ENCODE results near the gene NPAS3.

The NPAS3 gene

GRCh38 chr14:32938719-32939253 is at the start of gene NPAS3:
NPAS3 (plus strand) TSS chr14:32938879.
- DNase-seq, result peak in 2 of 3 donors; percentile 26 to 60

DNA sequence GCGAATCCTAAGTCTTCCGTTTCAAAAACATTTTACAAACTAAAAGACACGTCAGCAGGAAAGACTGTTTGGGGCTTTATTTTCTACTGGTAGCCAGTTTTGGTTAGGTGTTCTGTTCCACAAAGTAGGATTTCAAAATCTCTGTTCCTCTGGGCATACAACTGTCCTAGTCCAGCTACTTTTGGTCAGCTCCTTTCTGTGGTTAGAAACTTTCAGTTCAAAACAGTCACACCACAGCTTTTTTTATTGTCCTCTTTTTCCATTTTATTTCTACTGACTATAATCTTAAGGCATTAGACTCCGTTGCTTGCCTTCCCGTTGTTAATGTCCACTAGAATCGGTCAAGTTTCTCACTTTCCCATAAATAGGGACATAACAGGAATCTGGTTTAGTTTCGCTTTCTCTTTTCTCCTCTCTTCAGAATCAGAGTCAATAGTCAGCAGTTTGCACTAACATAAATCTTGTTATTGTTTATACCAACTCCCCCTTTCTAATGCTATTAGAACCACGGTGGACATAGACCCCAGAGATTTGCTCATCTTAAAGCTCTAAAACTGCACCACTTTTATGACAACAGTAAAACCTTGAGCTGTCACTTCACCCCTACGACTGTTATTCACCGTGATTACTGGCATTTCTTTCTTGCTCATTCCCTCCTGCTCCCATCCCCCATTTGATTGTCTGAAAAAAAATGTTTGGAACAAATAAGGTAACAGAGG is 41.5 kb upstream of the NPAS3 start:
- peak; percentile 41 to 77 (median 51) for DNase-seq

GRCh38 chr14:32897698-32898064 is 41.0 kb upstream of the NPAS3 start:
- DNase-seq, result no peak

DNA sequence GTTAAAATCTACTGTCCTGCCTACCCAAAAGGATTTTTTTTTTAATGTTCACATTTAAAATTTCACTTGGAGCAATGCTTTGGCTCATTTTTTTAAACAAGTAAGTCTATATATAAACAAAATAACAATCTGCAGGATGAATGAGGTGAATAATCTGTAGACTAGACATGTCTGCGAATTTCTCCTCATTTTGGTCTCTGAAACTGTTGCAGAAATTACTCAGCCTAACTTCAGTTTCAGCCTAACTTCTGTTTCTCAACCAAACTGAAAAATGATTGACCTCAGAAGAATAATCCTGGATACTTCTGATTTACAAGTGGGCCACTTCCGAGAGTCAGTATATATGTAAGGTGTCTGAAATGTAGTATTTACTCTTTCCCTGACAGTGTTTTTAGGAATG is 39.8 kb upstream of the NPAS3 start:
- no peak for DNase-seq

GRCh38 chr14:32900547-32900946 is 38.1 kb upstream of the NPAS3 start:
- DNase-seq, result no peak

GRCh38 chr14:32905013-32905412 is 33.7 kb upstream of the NPAS3 start:
- DNase-seq, result no peak

DNA sequence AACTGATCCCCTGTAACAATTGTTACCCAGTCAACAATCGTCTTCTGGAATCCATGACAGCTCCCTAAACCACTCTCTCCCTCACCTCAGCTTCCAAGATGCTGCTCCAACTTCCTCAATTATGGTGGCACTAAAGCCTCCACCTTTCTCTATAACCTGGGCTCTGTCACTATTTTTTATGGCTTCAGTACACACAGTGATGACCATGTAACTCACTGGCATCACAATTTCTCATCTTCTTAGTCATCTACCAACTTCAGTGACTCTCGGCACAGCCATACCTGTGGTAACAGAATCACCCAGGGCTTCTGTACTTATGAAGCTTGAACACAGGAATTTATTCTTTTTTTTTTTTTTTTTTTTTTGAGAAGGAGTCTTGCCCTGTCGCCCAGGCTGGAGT is 32.0 kb upstream of the NPAS3 start:
- DNase-seq, result no peak

GRCh38 chr14:32908196-32909084 is 30.2 kb upstream of the NPAS3 start:
- DNase-seq, result peak; percentile 24 to 59 (median 24)

- no peak for DNase-seq
Measured at GRCh38 chr14:32913725-32914124, 25.0 kb upstream of the NPAS3 start.

DNA sequence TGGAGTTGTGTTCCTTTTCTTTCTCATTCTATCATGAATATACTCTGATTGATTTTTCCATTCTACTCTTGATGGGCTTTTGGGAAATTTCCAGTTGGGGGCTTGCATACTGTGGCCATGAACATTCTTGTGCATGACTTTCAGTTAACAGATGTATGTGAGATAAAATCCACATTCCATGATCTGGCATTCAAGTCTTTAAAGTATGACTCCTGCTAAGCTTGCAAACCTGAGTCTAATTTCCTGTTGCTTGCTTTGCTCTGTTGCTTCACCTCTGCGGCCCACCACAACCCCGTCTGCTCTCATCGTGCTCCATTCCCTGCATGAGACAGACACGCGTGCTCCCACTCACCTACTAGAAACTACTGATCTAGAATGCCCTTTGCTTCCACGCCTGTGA is 24.3 kb upstream of the NPAS3 start:
- no peak for DNase-seq

GRCh38 chr14:32920696-32921276 is 17.9 kb upstream of the NPAS3 start:
- DNase-seq, result no peak

GRCh38 chr14:32925439-32925838 is 13.2 kb upstream of the NPAS3 start:
- no peak for DNase-seq

DNA sequence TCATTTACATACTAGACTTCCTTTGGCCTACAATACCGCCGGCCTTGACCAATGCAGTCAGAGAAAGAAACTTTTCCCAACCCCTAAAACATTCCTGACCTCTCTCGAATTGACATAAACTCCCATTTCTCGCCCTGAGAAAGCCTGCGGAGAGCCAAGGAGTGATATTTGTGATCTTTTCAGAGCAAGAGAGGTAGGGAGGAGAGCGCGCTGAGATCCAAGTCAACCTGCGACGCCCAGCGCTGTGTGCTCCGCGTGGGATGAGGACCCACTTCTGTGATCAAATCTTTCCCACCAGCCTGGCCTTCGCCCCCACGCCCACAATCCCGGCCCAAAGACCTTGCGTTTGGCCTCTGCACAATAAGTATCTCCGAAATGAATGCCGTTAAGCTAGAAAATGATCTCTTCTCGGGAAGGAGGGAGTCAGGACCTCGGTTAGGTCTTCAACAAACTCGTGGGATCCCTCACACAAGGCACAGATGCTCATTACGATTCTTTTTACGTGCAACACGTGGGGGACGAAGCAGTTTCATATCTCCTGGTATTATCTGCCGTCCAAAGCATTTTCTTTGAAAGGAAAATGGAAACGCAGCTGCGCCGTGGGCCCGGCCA is 6.3 kb upstream of the NPAS3 start:
- DNase-seq, result no peak

DNA sequence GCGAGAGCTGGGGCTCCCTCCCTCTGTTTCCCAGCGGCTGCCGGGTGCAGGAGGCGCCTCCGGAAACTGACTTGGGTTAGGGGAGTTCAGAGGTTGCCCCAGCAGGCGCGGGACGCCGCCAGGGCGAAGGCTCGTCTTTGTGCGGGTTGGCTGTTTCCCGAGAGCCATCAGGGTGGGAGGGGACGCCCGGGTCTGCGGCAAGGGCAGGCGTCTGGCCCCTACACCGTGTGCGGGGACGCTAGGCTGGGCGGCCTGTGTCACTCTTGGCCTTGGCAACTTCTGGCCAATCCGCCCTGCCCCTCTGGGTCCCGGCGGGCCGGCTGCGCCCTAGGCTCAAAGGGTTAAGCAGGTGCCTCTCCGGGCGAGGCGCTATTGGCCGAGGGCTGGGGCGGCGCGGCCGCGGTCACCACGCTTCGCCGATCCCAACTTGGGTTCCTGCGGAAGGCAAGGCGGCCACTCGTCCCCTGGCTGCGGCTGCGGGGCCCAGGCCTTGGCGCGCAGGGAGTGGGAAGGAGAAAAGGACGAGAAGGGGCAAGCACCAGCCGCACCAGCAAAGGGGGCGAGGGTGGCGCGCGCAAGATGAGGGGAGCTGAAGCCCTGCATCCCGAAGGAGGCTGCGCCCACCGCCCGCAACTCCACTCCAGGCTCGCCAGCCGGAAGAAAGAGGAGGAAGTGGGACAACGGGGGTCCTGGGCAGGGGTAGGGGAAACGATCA is 5.6 kb upstream of the NPAS3 start:
- no peak for DNase-seq

DNA sequence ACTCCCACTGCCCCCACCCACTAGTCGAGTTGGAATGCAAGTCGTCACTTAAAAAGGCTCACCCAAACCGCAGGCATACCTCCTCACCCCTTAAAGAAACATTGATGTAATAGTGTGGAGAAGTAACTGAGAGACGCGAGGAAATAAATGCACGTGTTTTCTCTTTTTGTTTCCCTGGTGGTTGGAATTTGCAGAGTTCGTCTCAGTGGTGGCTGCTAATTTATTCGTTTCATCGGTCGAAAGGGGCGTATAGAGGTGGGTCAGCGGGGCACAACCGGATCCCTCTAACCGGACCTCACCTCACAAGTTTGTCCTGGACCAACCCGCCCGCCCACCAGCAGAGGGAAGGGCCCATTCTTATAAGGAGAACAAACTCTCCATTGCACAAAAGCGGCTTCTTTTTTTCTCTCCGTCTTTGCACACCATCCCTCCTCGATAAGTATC is 5.0 kb upstream of the NPAS3 start:
- DNase-seq, result no peak

GRCh38 chr14:32934073-32934880 is 4.4 kb upstream of the NPAS3 start:
- peak in 1 of 3 donors; percentile 13 for DNase-seq

DNA sequence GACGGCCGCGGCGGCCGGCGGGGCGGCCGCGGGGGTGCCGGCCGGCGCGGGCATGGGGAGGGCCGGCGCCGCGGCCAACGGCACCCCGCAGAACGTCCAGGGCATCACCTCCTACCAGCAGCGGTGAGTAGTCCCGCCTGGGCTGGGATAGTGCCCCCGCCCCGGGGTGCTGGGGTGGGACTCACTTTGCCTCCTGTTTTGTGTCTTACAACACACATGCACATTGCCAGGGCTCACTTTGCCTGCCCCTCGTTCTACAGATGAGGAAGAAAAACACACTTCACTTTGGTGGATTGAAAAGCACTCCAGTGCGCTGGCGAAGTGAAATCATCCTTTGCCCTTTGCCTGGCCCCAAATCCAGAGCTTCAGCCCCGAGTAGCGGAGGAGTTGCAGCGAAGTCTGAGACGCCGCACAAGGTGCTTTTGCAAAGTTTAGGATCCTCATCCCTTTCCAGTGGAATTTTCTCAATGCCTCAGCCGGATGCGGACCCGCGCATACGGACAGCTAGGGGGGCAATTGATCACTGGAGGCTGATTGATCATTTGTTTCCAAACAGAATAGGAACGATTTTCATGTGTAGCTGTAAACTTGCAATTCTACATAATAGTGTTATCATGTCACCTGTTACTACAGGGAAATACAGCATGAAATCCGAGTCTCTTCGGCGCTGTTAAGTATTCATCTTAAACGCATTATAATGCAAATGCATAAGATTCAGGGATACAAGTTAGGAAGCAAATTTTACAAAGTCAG is 3.6 kb upstream of the NPAS3 start:
- peak in 1 of 3 donors; percentile 7 for DNase-seq

DNA sequence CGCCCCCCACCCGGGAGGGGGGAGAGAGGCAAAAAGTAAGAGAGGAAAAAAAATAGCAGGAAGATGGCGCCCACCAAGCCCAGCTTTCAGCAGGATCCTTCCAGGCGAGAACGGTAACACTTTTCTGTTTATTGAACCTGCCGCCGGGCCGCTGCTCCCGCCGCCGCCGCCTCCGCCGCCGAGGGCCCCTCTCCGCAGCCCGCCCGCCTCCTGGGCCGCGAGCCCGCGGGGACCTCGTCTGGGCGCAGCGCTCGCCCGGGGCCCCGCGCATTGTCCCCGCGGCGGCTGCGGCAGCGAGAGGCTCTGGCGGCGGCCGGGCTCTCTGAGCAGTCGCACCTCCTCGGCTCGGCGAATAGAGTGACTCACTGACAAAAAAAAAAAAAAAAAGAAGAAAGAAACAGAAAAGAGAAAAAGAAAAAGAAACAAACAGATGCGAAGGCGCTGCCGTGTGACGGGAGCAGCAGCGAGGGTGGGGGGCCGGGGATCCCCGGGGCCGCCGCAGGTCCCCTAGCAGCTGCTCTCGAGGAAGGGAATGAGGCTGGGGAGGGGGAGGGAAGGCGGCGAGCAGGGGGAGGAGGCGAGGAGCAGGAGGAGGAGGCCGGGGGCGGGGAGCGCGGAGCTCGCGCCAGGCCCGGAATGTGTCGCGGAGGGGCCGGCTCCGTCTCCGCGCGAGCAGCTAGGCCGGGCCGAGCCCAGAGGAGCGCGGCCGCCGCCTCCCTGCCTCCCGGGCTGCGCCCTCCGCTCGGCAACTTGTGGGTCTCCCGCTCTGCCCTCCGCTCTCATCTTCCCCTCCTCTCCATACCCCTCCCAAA is 781 bp downstream of the NPAS3 start:
- DNase-seq, result peak; percentile 38 to 75 (median 58)

DNA sequence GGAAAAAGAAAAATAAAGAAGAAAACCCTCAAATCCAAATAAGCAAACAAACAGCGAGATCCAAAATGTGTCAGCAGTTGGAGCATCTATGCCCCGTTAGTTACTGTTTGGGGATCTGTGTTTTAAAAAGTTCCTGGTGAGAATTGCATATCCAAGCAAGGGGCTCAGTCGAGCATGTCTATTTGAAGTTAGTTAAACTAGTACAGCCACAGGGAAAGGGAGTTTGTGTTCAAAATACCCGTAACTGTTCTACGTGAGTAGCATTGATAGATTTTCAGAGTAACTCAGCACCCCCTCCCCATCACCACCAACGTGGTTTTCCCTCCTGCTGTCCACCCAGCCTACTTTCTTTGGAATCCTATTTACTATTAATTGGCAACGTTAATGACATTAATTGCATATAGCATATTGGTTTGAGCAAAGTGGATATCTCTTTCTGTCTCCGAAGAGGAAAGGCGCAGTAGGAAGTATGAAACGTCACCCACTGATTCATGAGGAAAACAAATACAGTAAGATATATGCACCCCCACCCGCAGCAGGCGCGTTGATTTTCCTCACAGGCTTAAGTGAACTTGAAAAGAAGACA is 1.5 kb downstream of the NPAS3 start:
- peak in 2 of 3 donors; percentile 19 to 30 for DNase-seq
